ENCODE data around the gene MAML3.

Gene MAML3

DNA sequence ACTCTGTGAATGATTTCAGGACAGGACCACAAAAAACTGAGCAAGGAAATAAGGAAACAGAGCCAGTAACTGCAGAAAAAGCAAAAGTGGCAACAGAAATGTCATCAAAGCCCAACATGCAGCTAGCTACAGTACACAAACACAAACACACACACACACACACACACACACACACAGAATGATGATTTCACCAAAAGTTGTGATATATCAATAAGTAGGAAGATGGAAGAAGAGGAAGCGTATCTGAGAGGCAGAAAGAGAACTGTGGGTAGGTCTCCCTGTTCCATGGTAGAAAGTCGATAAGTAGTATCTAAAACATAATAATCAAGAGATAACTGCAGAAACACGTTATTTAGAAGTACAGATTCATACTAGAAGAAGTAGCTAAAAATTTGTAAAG is 340.1 kb downstream of the MAML3 start:
- DNase-seq (ENCODE audit: low read depth in 2 of 2) = no peak

DNA sequence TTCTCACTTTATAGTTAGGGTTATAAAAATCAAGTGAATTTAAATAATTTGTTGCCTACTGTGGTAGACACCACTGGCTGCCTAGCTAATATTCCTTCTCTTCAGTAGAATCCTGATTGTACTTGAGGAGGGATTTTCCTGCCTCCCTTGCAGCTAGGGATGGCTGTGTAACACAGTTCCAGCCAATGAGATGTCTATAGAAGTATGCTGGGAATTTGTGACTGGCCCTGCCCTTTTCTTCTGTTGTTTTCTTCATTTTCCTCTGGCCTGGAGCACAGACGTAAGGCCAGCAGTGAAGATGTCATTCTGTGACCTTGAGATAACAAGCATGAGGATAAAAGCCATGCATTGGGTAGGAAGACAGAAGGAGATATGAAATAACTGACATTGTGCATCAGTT is 343.3 kb downstream of the MAML3 start:
- DNase-seq (ENCODE audit: low read depth in 2 of 2) = no peak

DNA sequence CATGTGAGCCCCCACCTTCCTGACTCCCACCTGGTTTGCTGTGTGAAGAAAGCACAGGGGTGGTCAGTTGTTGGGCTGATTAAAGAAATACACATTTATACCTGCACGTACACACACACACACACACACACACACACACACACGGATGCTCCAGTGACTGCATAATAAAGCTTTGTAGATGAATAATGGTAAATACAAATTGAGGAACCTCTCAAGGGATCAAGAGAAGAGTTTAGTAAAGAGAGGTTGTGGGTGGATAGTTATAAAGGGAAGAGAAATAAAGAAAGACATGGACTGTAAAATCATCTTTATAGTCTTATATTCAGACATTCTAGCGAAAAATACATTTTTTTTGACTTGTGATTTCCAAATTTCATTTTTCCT is 344.2 kb downstream of the MAML3 start:
- DNase-seq (ENCODE audit: low read depth in 2 of 2) = no peak

DNA sequence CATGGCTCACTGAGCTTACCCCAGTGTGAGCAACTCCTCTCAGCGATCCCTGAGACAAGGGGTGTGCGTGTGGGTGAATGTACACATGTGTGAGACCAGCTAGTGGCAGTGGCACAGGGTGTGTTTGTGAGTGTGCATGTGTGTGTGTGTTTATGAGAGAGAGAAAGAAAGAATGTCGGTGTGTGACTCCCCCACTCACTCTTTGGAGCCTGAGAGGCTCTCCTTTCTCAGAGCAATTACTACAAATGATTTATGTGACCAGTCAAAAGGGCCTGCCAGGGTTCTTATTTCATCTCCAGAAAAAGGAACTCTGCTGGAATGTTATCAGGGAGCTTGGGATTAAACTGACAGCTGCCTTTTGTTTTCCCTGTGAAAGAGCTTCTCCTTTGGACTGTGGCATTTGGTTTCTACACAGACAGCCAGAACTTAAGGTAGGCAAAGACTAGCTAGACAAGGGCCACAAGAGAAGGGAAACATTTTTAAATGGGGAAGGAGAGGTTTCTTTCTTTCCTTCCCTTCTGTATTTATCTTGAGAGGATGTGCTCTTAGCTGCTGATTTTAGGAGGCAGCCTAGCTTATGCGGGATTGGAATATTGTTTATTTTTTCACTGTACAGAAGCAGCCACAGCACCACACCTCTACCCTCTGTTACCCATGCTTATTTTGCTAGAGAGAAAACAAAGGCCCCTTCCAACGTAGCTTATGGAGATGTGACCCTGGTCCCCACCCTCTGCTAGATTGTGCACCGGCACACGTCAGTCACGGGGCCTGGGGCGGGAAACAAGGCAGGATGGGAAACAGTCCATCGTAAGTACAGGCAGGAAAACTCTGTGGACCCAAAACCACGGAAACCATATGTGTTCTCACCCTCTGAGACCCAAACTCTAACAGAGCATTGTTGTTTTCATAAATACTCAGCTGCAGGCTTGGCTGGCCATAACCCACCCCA is 344.9 kb downstream of the MAML3 start:
- peak; percentile 29 to 30 for DNase-seq (ENCODE audit: low read depth in 2 of 2)

DNA sequence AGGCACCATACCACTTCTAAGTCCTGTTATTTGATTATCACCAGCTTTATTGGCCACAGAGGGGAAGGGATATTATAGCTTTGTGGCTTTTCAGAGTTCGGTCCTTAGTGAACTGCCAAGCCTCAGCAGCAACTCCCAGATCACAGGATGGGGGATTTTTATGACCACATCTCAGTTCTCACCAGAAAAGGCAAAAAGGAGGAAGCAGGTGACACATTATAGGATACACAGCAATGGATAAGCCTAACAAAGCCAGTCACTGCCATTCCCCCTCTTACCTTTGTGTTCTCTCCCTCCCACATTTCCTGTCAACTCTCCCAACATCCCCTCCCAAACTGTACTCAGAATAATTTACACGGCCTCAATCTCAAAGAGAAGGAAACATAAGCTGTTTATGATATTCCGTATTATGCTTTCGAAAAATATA is 345.6 kb downstream of the MAML3 start:
- no peak for DNase-seq (ENCODE audit: low read depth in 2 of 2)

DNA sequence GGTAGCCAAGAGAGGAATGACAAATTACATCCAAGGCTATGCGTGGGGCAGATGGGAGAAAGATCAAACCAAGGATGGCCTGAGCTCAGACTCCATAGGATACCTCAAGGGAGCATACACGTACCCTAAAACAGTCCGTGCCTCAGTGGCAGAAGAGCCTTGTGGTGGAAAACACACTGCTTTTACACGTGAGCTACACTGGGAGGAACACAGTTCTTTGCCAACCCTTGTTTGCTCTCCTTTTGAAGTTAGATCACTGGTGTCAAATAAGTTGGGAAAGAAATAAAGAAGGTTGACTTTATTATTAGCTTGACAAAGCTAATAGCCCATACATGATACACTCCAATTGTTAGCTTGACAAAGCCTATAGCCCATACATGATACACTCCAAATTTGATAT is 346.5 kb downstream of the MAML3 start:
- no peak for DNase-seq (ENCODE audit: low read depth in 2 of 2)

DNA sequence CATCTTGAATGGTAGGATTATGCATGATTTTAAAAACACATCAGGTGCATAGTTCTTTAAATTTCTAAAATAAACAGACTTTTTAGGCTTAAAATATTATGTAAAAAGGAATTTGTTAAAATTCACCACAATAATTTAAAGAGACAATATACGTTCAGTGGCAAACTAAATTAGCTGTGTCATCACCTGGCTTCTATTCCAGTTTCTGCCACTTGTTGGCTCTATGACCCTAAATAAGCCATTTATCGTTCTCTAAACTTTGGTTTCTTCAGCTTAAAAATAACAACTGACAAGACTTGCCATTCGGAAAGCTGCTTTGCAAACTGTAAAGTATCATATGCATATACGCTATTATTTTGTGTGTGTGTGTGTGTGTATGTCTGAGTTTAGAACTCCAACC is 347.1 kb downstream of the MAML3 start:
- DNase-seq (ENCODE audit: low read depth in 2 of 2) = no peak

DNA sequence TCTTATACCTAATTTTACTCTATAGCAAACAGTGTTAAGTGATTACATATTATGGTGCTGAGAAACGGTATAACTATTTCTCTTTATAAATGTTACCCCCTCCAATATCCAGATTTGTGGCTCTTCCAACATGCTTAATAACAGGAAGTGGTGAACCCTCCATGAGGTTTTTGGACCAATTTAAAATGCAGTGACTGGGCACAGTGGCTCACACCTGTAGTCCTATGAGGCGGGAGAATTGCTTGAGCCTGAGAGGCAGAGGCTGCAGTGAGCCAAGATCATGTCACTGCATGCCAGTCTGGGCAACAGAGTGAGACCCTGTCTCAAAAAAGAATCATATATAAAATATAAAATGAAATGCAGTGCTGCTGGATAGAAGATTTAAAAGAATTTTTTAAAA is 351.1 kb downstream of the MAML3 start:
- DNase-seq (ENCODE audit: low read depth in 2 of 2) = no peak

DNA sequence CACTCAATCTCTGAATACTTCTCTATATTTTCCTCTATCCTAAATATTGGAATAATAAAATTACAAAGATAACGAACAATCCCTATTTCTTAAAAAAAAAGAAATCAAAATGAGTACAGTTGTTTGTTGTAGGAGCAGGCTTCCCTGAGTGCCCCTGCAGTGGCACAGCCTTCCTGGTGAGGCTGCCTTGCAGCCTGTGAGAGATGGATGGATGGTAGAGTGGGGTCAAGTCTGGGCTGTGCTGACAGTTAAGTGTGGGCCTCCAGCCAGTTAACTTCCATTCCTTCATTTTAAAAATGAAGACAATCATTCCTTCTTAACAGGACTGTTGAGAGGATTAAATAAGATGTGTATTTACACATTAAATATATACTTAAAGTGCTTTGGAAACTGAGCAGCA is 351.5 kb downstream of the MAML3 start:
- no peak for DNase-seq (ENCODE audit: low read depth in 2 of 2)

DNA sequence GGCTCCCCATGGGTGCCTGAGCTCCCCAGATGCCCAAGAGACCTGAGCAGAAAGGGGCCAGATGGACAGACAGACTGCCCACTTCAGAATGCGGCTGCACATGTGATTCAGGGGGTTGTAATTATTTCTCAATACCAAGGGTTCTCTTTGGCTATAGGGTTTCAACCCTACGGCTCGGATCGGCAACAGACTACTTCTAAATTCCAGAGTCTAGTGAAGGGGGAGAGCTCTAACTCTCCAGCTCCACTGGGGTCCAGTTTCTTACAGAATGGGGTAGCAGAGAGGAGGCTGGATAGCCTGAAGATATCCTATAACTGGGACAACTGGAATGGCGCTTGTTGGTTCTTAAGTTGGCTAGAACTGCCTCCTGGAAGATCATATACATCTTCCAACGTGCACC is 352.1 kb downstream of the MAML3 start:
- DNase-seq (ENCODE audit: low read depth in 2 of 2) = no peak

DNA sequence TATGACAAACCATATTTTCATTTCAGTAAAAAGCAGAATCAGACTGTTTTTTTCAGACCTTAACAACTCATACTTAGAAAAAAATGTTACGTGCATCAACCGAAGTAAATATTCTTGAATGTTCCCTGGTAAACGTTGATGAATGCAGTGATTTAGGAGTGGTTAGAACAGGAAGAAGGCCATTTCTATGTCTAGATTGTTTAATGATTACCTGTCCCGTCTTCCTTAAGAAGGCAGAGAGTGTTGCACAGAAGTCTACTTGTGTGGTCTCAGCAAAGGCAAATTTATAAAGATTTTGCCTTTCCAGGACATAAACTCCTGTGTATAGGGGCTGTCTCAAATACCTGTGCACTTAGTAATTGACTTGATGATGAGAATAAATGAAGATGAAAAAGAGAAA is 353.9 kb downstream of the MAML3 start:
- no peak for DNase-seq (ENCODE audit: low read depth in 2 of 2)

DNA sequence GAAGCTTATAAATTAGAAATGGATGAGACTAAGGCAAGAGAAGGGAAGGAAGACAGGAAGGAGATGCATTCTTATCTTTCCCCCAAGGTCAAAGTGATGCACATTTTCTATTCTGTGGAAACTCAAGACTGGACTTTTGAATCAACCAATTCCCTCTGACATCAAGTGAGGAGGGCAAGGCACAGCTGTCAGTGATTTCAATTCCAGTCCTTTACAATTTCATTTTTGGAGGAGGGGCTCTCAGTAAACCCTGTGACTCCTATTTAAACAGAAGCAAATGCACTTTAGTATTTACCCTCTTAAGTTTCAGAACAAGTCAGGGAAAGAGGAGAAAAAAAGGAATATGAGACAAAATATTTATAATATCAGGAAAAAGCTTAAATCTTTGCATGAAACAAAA is 354.4 kb downstream of the MAML3 start:
- no peak for DNase-seq (ENCODE audit: low read depth in 2 of 2)

DNA sequence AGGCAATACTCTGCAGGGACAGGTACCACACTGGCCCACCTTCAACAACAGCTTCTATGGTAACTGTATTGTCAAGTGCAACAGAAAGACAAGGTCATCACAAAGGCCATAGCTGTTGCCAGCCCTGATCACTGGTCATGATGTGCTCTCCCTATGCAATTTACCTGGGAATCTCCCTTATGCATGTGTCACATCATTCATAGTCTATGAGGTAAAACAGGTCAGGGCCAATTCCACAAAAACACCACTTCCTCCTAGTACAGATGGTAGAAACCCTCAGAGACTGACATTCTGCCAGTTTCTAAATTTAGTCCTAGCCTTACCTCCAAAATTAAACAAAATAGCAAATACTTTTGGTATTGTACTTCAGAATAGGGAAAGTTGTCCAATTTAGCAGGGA is 355.5 kb downstream of the MAML3 start:
- DNase-seq (ENCODE audit: low read depth in 2 of 2) = no peak

DNA sequence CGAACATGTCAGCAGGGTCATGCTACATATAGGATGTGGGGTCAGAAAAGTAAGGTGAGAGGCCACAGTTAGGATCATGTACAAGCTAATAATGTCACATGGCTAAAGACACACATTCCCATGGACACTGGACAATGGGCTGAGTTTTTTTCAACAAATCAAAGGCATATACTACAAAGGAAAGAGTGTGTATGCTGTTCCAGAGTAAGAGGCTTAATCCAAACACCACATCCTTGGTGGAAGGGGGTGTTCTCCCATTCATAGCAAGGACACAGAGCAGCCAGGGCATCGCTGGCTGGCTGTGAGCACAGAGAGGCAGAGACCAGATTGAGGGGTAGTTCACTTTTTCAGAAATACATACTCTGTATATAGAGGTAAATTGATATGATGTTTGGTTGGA is 356.7 kb downstream of the MAML3 start:
- no peak for DNase-seq (ENCODE audit: low read depth in 2 of 2)

DNA sequence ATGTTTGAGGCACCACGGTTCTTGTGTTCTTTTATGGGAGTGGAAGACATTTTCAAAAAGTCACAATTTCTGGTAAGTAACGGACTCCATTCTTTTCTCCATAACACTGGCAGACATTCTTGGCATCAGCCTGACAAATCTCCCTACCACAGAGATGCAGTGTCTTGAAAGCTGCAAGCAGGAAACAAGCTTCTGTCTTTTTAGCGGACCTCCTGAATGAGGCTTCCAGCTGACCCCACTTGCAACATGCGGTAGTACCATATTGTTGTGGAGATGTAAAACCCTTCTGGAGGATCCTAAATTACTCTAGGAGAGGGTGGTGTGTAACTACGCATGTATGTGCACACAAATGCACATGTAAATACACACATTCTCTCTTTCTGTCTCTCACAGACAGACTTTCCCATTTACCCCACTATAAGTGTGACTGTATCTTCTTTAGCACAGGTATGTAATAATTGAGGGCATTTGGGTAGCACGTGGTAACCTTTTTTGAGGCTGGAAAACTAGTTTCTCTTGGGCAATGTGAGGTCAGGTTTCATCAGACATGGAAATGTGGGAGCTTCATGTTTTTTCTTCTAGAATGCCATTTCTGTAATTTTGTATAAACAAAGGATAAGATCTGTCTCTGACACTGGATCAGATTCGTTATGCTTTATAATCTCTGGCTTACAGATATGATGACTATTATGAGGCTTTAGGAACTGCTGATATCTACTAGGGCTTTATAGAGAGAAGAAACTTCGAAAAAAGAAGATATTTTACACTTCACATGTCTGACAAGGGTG is 358.3 kb downstream of the MAML3 start:
- no peak for DNase-seq (ENCODE audit: low read depth in 2 of 2)

DNA sequence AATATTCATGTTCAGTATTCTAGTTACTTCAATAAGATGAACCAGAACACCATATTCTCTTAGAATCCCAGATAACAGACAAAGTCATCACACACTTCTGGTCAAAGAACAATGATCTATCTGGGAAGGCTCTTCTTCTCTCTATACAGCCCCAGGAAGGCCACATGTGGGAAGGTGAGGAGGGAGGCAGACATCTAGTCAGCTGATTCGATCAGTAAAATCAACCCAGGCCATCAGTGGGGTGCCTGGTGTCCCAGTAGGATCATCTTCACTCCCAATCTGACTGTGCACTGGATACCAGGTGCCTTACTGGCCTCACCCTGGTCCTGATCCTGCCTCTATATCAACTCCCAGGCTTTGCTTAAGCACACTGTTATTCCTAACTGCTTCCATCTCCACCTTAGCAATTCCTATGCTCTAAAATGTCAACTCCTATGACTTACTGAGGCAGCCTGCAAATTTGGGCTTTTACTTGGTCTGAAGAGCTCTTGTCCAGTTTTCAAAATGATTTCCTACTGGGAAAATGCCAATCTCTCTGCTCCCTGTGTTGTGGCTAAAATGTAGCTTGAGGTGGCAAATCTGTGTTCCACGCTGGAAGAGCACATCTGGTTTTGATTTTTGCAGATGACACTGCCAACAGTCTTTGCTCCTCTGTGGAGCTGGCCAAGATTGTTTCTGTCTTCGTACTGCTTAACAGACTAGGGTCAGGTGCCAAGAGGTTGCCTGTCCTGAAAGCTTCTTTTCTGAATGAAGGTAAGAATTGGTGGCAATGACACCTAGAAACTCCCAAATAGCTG is 359.6 kb downstream of the MAML3 start:
- DNase-seq (ENCODE audit: low read depth in 2 of 2) = peak; percentile 29 to 31

DNA sequence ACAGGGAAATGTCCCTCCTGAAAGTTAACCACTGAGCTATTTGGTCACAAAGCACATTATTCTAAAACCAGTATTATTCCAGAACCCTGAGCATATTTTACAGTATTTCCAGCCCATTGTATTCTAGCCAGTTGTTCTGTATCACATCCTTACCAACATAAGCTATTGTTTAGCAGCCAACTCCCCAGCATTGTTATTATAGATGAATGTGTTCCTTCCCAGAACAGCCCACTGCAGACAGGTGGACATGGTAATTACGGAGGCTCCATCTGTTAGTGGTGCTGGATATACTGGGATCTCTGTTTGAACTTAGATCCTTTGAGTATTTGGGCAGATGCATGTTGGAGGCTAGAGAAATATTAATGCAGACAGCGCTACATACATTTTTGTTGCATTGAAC is 362.3 kb downstream of the MAML3 start:
- DNase-seq (ENCODE audit: low read depth in 2 of 2) = no peak

DNA sequence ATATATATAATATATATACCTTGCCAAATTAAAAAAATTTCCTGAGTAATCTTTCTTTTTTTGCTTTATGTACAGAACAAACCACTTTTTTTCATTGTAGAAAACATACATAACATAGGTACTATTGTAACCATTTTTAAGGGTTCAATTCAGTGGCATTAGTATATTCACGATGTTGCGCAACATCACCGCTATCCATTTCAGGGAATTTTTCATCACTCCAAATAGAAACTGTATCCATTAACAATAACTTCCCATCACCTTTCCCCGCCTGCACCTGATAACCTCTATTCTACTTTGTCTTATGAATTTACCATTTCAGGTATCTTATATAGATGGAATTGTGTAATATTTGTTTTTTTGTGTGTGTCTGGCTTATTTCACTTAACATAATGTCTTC is 363.7 kb downstream of the MAML3 start:
- no peak for DNase-seq (ENCODE audit: low read depth in 2 of 2)

DNA sequence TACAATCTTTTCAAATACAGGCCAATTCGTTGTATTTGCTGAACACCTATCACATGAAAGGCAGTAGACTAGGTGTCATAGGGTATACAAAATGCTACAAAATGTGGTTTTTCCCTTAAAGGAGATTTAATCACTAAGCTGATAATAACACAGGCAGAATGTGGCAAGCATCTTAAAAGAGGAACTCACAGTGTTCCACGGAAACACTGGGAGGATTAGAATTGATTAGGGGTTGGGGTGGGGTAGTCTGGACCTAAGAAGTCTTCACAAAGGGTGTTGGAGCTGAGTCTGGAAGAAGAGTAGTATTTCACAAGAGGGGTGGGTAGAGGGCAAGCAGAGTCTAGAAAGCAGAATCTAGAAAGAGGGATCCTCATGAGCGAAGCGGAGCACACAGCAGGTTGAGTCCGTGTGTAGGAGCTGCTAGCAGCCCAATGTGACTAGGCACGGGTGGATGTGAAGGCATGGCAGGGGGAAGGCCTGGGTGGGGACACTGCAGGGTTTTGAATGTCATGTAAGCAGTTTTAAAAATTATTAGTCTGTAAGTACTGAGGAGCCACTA is 364.8 kb downstream of the MAML3 start:
- DNase-seq (ENCODE audit: low read depth in 2 of 2) = no peak

DNA sequence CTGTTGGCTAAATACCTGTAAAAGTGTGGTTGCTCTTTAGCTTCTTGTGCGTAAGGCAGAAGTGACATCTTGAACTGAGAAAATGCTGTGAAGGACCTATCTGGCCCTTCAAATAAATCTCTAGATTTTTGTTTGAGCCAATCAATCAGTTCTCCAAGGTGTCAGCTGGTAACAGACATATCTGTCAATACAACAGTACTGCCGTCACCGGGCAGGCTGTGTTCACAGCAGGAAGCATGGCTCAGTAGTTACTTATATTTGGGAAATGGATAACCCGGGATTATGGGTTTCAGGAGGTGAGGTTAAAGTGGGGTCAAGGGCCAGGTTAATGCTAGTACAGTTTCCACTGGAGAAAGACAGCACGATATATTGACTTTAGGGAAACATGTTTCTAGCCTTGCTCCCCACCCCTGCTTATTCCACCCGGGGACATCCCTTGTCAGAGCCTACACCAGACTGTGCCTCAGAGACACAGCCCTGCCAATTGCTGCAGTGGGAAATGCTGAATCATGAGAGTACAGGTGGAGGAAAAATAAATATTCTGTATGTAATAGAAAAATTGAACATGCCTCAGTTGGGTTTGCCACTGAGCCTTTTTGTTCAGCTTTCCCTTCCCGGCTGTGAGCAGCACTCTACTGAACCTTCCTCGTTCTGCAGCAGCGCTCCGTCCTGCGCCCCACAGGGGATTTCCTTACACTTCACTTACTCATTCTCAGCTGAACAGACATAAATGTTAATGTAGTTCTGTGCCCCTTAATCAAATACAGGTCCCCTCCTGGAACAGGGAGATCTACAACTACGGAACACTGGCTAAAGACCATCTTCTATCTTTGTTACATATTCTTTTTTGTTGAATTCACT is 367.3 kb downstream of the MAML3 start:
- DNase-seq (ENCODE audit: low read depth in 2 of 2) = no peak

DNA sequence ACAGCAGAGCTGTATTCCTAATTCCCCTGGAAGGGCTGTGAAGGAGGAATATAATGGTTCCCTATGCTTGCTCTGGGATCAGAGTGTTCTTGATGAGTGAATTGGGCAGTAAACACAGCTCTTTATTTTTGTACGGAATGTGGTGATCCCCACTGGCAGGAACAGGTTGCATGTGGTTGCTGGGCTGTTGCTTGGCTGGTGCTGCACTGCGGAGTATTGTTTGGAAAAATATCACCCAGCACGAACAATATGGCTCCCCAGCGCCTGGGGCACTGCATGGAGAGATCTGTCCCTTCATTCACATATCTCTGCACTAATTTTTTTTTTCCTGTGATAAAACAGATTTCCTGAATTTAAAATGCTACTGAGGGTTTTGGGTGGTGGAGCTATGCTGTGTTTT is 368.6 kb downstream of the MAML3 start:
- no peak for DNase-seq (ENCODE audit: low read depth in 2 of 2)

All from fibroblast of skin of left biceps (primary cell).